Uterus (tissue), 2 donors: ENCODE data around the gene PPM1M.

Experiments
- POLR2A ChIP-seq, 2 donors: fragments of 450-650 bp; IDR thresholded peaks; one replicate each; pipeline ENCODE4 v1.6.1; 2016; ENCODE audit warnings: antibody characterized with exemption in 2 of 2, mild to moderate bottlenecking in 1 of 2, moderate library complexity in 1 of 2
- TF ChIP-seq, protein P1 (sequence below), 4 experiments: fragments of 200-600 bp in 2 of 4; fragments of 450-650 bp in 2 of 4; sonication (generic) in 2 of 4; IDR thresholded peaks; one replicate each; pipeline ENCODE4 v1.5.1; 2016 to 2019; ENCODE audit warnings: antibody characterized with exemption in 4 of 4, mild to moderate bottlenecking in 2 of 4, moderate library complexity in 1 of 4

DNA sequence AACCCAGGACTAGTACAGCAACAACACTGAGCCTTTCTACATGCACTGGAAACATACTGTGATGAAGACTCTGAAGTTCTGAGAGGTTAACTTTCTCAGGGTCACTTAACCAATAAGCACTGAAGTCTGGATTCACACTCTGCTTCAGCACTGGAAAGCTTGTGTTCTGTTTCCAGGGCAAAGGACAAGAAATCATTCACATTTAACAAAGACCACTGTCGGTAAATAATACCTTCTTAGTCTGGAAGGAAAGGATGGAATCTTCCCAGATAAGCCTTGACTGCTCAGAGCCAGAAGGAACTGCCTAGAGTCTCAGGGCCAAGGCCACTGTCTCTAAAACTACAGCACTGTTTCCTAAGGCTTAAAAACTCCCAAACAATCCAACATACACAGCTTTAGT is 37.7 kb downstream of the PPM1M start:
- TF ChIP-seq, protein P1, sequence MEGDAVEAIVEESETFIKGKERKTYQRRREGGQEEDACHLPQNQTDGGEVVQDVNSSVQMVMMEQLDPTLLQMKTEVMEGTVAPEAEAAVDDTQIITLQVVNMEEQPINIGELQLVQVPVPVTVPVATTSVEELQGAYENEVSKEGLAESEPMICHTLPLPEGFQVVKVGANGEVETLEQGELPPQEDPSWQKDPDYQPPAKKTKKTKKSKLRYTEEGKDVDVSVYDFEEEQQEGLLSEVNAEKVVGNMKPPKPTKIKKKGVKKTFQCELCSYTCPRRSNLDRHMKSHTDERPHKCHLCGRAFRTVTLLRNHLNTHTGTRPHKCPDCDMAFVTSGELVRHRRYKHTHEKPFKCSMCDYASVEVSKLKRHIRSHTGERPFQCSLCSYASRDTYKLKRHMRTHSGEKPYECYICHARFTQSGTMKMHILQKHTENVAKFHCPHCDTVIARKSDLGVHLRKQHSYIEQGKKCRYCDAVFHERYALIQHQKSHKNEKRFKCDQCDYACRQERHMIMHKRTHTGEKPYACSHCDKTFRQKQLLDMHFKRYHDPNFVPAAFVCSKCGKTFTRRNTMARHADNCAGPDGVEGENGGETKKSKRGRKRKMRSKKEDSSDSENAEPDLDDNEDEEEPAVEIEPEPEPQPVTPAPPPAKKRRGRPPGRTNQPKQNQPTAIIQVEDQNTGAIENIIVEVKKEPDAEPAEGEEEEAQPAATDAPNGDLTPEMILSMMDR (IDR thresholded peaks at IDR 0.05): no peak
- no peak for TF ChIP-seq POLR2A (IDR thresholded peaks at IDR 0.05)
